GM18867 (cell line): ENCODE measurements around the gene CD83.

ENCODE experiments used
- ATAC-seq: cut with Tn5 transposase; IDR thresholded peaks from one replicate; pipeline ENCODE4 v1.9.1; 2021; ENCODE audit warnings: mild to moderate bottlenecking, moderate library complexity; ENCODE audit not compliant: unreplicated experiment

Gene CD83

GRCh38 chr6:14123386-14124111 lies 6.0 kb downstream of the CD83 start:
- ATAC-seq: no peak

- ATAC-seq: no peak
These were observed 7.8 kb downstream of the CD83 start for GRCh38 chr6:14125346-14125745.

GRCh38 chr6:14126191-14126590 lies 8.6 kb downstream of the CD83 start:
- ATAC-seq: no peak

- no peak for ATAC-seq
These were observed 10.0 kb downstream of the CD83 start for GRCh38 chr6:14127611-14128010.

- ATAC-seq: no peak
These were observed 10.4 kb downstream of the CD83 start for GRCh38 chr6:14128012-14128411.

- no peak for ATAC-seq
These were observed 11.2 kb downstream of the CD83 start for GRCh38 chr6:14128746-14129145.

- ATAC-seq: peak; percentile 53
These were observed 12.0 kb downstream of the CD83 start for GRCh38 chr6:14129575-14129974.

- ATAC-seq: no peak
These were observed 13.0 kb downstream of the CD83 start for GRCh38 chr6:14130435-14131075.

GRCh38 chr6:14131579-14131978 lies 14.0 kb downstream of the CD83 start:
- no peak for ATAC-seq

GRCh38 chr6:14132244-14132920 lies 14.8 kb downstream of the CD83 start:
- ATAC-seq: no peak

GRCh38 chr6:14132921-14133275 lies 15.3 kb downstream of the CD83 start:
- no peak for ATAC-seq

GRCh38 chr6:14134211-14134910 lies 16.8 kb downstream of the CD83 start:
- ATAC-seq: no peak

- no peak for ATAC-seq
These were observed 18.4 kb downstream of the CD83 start for GRCh38 chr6:14135893-14136539.

GRCh38 chr6:14138701-14139215 lies 21.2 kb downstream of the CD83 start:
- no peak for ATAC-seq

GRCh38 chr6:14141351-14142062 lies 23.9 kb downstream of the CD83 start:
- ATAC-seq: no peak

- ATAC-seq: no peak
These were observed 24.5 kb downstream of the CD83 start for GRCh38 chr6:14142063-14142450.

GRCh38 chr6:14142511-14143223 lies 25.1 kb downstream of the CD83 start:
- no peak for ATAC-seq

- ATAC-seq: no peak
These were observed 25.7 kb downstream of the CD83 start for GRCh38 chr6:14143305-14143704.

- peak; percentile 80 for ATAC-seq
These were observed 27.1 kb downstream of the CD83 start for GRCh38 chr6:14144678-14145113.
